D721Med (cell line): ENCODE data around the gene SLC5A10.

Source experiments
- DNase-seq: peaks from one replicate; pipeline ENCODE4 v3.0.0; 2011; ENCODE audit warnings: low spot score; ENCODE audit not compliant: insufficient read length
- FAIRE-seq: peaks from 2 replicates; lab custom pipeline; 2011; peaks lifted over from hg19 to GRCh38; lab: Jason Lieb, UNC
- CTCF ChIP-seq: IDR thresholded peaks from 2 replicates; pipeline ENCODE4 v1.5.1; 2012; ENCODE audit warnings: mild to moderate bottlenecking, control low read depth; ENCODE audit not compliant: insufficient read depth; ENCODE audit errors: missing control alignments

Gene SLC5A10

GRCh38 chr17:19013806-19014627 lies 62.1 kb downstream of the SLC5A10 start:
- no peak for DNase-seq
- no peak for FAIRE-seq
- TF ChIP-seq CTCF, result no peak

GRCh38 chr17:19014628-19015215 lies 62.8 kb downstream of the SLC5A10 start:
- FAIRE-seq, result no peak
- TF ChIP-seq CTCF, result no peak
- no peak for DNase-seq

- DNase-seq (no peak), FAIRE-seq (no peak)
- TF ChIP-seq CTCF, result no peak
These were observed 63.5 kb downstream of the SLC5A10 start for GRCh38 chr17:19015428-19015827.

GRCh38 chr17:19016297-19016696 lies 64.3 kb downstream of the SLC5A10 start:
- FAIRE-seq (no peak), DNase-seq (no peak)
- no peak for TF ChIP-seq CTCF

- TF ChIP-seq CTCF, result no peak
- DNase-seq, result no peak
- FAIRE-seq, result no peak
These were observed 64.9 kb downstream of the SLC5A10 start for GRCh38 chr17:19016881-19017280.

GRCh38 chr17:19017401-19017800 lies 65.4 kb downstream of the SLC5A10 start:
- no peak for DNase-seq
- no peak for FAIRE-seq

More at GRCh38 chr17:19017401-19017800, 65.4 kb downstream of the SLC5A10 start:
- TF ChIP-seq CTCF, result no peak
